Stimulated activated CD4-positive, alpha-beta T cell treated with anti-CD3 and anti-CD28 coated beads, Interleukin-2, amount 100 ng/mL, for 48 hours (primary cell): ENCODE results near the gene KLK13.

Source experiments
- DNase-seq, 2 donors: peaks; one replicate each; pipeline ENCODE4 v3.0.0-alpha.2; 2020

KLK13 gene

DNA sequence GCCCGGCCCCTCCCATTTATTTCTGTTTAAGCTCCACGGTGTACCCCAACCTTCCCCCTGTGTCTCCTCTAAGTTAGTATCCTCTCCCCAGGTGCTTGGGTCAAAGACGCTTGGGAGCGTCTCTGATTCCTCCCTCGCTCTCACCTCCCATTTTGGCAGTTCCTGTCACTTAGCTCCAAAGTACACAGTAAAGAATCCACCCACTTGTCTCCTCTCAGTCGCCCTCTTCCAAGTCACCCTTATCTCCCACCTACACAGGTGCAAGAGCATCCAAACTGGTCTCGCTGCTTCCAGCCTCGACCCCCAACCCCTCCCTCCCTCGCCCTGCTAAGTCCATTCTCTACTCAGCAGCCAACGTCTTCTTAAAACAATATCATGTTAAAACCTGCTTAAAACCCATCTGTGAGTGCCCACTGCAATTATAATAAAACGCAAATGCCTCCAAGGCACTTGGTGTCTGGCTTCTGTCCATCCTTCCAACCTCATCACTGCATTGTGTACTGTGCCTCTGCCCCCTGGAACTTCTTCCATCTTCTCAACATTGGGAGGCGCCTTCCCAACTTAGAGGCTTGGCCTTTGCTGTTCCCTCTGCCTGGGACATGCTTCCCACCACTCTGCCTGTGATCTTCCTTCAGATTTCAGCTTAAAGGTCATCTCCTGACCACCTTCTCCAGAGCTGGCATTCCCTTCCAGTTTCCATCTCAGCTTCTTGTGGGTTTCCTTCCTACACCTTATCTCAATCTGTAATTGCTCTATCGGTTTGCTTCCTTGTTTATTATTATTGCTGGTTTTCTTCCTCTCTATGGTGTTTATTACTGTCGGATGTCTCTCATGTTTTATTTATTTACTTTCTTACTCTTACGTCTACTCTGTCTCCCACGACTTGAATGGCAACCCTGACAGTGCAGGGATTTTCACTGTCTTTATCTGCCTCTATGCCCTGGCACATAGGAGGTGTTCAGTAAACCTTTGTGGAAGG, 27.3 kb upstream of the KLK13 start:
- DNase-seq, result no peak

DNA sequence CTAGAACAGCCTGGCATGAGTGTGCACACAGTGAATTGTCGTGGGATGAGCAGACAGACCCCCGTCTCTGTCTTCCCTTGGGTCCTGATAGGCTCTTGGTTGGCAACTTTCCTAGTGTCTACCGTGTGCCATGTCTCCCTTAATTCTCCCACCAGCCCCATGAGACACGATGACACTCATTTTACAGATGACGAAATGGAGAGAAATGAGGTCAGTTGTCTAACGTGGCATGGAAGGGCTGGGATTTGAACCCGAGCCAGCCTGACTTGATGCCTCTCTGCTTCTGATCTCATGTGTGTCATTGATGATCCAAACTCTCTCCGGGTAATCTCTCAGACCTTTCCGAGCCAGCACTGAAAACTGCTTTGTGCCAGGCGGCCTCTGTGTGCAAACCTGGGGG, 26.2 kb upstream of the KLK13 start:
- DNase-seq, result no peak

DNA sequence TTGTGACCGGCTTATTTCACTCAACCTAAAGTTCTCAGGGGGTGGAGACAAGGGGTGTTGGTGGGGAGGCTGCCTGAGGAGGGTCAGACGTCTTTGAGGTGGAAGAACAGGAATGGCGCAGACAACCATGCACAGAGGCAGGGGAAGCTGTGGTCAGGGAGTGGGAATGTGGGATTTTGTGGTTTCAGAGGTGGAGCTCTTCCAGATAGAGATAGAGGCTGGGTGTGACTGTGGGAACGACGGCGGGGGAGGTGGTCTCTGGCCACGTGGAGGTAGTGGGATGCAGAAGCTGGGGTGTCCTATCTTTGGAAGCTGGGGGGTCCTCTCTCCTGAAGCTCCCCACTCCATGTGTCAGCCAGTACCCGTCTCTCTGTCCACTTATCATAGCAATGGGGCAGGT, 25.6 kb upstream of the KLK13 start:
- DNase-seq, result no peak

DNA sequence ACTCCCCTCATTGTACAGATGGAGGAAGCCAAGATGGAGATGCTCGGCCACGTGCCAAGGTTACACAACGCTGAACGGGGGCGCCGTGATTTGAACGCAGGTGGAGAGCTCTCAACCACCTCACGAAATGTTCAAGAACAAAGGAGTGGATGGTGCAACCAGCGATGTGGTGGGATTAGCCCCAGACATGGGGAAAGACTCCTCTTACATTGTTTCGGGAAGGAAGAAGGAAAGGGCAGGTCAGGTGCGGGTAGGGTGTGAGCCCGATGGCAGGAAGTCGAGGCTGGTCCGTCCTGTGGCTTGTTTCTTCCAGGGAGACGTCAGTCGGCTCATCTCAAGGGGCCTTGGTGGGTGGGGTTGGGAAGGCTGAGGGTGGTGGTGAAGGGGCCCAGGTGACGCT, 24.9 kb upstream of the KLK13 start:
- no peak for DNase-seq

DNA sequence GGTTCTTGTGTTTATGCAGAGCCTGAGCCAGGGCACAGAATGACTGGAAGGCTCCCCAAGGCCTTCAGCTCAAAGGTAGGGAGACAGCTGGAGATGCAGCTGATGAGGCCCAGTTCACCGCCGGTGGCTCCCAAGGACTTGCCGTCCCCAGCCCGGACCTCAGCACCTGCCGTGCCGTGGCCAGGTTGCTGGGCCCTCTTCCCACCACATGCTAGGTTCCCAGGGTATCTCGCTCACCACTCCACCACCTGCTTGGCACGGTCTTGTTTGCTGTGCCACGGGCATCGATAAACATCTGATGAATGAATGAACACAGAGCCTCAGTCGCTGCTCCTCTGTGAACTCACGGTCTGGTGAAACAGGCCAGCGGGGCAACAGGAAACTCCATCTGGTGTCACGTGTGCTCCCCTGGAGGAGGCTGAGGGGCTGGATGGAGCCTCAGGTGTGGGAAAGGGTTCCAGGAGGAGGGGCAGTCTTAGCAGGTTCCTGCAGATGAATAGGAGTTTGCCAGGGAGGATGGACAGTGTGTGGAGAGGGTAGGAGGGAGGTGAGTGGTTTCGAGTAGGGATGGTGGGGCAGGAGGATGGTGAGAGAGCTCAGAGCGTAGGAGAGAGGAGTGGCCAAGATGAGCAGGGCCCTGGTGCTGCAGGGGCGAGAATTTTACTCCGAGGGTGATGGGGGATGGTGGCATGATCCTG, 21.4 kb upstream of the KLK13 start:
- no peak for DNase-seq

DNA sequence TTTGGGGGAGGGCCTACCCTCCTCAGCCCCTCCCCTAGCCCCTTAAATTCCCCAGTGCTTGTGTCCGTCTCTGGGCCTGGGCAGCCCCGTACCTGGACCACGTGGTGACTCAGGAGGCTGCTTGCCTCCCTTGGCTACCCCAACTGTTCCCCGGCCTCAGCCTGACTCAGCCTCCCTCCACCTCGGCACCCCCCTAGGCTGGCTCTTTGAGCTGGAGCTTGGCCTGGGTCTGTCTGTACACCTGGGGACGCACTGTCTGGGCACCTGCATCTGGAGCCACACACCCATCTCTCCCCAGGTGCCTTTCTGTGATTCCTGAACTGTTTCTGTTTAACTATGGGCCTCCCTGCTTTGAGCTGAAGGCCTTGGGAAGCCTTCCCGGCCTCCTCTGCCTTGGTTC, 19.6 kb upstream of the KLK13 start:
- no peak for DNase-seq

DNA sequence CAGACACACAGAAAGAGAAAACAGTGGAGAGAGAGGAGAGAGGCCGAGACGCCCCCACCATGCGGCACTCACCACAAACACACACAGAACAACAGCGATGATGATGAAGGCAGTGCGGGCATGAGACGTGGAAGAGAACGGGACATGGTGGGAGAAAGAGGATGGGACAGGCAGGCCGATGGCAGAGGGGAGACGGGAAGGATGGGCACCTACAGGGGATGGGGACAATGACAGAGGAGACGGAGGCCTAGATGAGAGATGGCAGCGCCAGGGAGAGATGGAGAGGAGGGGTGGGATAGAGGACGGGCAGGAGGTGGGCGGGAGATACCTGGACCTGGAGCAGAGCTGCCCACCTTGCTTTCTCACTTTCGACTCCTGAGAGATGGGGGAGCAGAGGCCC, 18.9 kb upstream of the KLK13 start:
- no peak for DNase-seq

DNA sequence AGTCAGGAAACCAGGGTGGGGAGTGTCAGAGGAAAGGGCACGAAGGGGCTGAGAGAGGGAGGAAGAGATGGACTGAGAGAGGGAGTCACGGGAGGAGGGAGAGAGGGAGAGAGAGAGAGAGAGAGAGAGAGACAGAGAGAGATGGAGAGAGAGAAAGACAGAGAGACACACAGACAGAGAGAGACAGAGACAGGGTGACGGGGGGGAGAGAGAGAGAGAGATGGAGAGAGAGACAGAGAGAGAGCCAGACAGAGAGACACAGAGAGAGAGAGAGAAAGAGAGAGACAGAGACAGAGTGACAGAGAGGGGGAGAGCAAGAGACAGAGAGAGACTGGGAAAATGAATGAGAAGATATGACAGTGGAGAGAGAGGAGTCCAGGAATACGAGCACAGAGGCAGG, 18.3 kb upstream of the KLK13 start:
- DNase-seq, result no peak

DNA sequence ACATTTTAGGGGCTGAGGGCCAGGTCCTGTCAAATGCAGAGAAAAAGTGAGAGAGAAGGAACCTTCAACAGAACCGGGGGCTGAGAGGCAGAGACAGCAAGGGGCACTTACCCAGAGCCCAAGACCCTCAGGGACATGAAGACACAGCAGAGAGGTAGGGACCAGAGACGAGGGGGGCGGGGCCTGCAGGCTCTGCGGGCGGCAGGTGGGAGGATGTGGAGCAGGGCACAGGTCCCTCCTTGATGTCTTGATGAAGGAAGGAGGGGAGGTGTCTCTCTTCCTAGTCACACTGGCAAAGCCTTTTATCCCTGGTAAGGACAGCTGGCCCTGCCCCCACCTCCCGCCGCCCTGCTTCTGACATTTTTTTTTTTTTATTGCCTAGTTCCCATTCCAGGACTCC, 17.7 kb upstream of the KLK13 start, which contains the start of gene KLK14:
KLK14 (minus strand) TSS at position 277 of the 400 bp plus-strand sequence; CDS start at position 4, 273 bp downstream.
- DNase-seq, result no peak

DNA sequence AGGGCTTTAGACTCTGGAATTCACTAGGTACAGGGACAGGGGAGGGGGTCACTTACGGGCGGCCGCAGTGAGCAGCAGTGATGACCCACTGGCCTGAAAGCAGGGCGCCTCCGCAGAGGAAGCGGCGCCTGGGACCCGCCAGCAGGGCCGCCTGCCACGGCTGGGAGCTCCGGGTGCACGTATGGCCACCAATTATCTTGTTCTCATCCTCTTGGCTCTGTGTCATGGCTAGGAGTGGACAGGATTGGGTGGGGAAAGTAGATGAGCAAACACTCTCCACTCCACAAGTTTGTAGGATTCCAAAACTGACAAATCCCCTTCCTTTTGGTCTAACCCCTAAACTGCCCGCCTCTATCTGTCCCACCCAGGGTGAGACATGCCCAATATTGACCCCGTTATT, 16.6 kb upstream of the KLK13 start:
- DNase-seq, result no peak

DNA sequence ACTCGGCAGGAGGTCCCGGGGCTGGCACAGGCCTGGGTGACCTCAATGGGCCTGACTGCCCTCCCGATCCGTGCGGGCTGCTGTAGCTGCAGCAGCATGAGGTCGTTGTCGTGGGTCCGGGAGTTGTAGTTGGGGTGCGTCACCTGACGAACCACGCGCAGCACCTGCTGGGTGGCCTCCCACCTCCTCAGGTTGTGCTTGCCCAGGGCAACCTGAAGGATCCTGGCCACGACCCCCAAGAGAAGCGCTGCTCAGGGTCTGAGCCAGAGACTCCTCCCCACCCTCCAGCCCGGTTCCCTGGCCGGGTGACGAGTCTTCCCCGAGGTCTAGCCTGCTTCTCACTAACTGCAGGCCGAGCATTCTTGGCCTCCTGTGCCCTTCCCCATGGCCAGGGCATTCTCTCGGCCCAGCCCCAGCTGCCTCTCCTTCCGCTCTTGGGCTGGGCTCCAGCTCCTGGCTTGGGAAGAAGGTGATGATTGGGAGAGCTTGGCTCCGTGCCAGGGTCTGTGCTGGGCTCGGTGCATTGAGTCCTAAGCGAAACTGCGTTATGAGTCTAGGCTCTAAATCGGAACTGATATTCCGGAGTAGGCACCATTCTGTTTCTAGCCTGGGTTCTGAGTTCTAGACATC, 14.7 kb upstream of the KLK13 start:
- DNase-seq, result no peak

DNA sequence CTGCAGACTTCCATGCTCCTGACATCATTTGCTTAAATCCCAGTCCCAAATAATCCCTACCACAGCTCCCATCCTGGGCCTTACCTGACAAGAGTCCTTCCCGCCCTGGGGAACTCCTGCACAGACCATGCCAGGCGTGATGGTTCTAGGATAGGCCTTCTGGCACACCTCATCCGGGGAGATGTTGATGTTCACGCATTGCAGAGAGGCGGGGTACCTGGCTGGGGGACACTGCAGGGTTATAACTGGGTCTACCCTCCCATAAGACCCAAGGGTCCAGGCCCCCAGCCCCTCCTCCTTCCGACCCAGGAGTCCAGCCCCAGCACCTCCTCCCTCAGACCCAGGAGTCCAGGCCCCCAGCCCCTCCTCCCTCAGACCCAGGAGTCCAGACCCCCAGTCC, 13.8 kb upstream of the KLK13 start:
- DNase-seq, result no peak

DNA sequence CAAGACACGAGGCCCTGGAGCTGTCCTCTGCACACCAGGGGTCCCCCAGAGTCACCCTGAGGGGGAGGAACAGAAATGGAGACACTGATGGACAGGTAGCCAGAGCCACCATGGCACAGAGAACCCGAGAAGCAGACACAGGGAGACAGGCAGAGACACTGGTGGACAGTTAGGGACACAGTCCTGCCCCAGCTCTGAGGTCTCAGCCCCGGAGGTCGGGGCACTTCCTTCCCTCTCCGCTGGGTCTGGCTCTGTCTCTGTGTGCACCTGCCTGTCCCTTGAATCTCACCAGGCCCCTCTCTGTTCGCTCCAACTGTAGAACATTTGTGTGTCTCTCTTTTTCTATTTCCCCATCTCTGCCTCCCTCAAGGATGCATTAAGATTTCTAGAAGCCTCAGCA, 13.2 kb upstream of the KLK13 start:
- DNase-seq, result no peak

DNA sequence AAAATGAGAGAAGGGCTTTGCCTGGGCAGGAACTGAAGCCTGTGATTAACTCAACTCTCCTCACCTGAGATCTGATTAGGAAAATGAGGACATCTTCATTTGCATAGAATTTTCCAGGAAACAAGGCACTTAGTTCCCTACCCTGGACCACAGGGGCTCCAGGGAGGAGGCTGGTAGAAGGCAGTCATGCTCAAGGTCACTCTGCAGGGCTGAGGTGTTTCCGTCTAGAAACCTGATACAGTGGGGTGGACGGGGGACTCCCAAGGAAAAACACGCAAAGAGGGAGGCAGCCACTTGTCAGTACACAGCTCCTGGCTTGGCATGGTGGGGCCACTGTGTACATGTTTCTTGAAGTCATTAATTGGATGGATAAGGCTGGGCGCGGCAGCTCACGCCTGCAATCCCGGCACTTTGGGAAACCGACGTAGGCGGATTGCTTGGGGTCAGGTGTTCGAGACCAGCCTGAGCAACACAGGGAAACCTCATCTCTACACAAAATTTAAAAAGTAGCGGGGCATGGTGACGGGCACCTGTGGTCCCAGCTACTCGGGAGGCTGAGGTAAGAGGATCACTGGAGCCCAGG, 11.8 kb upstream of the KLK13 start:
- no peak for DNase-seq

DNA sequence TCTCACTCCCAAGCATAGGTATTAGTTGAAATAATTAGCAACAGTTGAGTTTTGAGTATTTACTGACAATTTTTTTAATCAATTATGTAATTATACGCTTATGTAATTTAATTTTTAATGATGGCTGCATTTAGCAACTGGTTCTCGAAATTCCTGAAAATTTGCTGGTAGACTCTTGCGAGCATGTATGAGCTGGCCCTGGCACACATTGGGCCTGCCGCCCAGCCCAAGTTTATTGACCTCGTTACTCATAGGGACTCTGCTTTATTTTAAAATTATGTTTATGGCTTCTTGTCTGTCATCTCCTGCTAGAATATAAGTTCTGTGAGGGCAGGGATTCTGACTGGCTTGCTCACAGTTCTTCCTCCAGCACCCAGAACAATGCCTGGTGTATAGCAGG, 11.1 kb upstream of the KLK13 start:
- no peak for DNase-seq

DNA sequence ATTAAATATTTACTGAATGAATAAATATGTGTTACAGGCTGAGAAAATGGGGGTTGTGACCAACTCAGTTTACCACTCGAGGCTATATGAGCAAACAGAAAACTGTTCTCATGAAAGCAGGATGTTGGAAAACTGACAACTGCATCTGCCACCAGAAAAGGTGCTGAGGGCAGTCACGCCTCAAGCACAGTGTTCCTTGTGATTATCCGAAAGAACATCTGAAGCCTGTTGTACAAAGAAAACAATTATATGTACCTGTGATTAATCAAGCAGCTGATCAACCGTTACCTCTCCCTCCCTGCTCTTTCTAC, 6.2 kb upstream of the KLK13 start:
- no peak for DNase-seq

DNA sequence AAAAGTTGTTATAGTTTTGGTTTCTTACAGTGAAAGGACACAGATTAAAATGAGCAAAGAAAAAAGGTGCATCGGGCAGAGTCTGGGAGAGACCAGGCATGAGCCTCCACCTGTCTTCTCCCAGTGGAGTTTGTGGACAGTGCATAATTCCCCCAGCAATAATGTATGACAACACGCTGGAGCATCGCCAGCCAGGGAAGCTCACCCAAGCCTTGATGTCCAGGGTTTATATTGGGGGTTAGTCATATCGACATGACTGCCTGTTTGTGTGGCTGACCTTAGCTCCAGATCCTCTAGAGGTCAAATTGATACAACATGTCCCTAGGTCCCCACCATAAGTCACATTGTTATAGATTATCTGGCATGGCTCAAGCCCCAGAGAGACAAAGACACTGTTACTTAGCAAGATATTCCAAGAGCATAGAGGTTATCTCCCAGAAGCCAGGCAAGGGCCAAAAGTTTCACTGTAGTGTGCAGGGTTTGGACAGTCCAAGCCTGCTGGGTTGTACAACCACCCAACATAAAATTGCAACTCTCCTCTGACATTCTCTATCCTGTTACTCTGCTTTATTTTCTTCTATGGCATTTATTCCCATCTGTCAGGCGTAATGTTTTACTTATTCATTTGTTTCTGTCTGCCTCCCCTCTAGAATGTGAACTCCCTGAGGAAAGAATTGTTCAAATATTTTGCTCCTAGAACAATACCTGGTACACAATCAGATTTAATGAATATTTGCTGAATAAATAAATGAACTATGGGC, 5.6 kb upstream of the KLK13 start:
- no peak for DNase-seq

DNA sequence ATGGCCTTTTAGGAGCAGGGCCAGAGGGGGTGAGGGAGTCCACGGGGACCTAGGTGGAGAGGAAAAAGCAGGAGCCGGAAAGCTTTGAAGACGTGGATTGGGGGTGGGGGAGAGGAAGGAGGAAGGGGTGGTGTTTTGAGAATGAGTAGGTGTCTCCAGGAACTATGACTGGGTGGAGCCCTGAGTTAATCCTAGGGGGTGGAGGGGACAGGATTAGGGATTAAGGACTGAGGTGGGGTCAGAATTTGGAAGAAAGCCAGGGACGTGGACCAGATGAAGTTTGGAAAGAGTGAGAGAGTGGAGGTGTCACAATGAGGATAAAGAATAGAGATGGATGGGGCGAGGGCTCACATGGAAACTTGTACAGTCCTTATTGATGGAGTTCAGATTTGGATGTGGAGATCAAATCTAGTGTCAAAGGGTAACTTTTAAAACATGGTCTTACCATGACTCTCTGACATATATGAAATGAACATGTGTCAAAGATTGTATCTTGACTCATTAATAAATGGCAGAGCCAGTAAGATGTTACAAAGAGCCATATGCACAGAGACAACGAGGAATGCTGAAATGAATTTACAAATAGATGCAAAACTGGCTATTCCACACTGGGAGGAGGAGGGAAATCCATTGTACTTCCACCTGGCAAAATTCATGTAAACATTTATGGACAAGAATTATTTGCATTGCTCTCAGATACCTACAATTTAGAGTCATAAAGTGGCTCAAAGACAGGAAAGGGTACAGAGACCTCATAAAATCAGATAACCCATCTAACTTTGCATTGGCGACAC, 1.7 kb upstream of the KLK13 start:
- no peak for DNase-seq

DNA sequence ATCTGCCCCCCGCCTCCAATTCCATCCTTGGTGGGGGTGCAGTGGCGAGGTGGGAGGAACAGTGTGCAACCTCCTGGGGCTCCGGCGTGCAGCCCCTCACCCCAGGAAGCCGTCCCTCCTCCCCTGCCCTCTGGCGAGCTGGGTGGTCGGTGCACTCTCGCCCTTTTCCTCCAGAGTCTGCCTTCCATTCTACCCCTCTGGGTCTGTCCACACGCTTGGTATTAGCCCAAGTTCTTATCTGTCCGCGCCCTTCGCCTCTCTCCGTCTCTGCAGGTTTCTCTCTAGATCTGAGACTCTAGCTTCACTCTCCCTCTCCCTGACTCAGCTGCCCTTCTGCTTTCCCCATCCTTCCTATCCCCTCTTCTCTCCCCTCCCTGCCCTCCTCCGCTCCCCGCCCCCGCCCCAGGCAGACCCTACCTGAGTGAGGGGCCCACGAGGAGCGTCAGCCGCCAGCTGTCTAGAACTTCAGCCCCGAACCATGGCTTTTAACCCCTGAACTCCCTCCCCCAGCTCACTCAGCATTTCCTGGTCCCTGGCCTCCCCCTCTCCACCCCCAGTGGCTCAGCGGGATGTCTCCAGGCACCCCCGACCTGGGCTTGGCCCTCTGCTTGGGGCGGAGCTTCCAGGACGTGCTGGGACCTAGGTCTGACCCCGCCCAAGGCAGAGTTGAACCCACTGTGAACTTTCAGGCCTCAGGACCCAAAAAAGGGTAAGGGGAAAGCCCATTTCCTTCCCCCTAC, 499 bp upstream of the KLK13 start:
- no peak for DNase-seq

DNA sequence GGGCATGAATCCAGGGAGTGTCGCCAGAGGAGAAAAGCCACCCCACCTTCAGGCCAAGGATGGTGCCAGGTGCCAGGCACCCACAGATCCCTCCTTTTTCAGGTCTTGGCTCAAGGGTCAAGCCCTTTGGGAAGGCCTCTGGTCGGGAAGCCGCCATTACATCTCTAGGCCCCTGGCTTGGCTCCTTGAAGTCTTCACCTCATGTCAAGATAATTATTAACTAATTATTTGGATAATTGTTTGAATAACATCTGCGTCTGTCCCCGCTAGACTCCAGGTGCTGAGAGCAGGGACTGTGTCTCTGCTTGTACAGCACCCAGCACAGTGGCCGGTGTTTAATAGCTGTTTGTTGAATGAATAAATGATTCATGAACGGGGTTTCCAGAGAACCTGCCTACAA, 1.2 kb downstream of the KLK13 start:
- DNase-seq, result no peak

DNA sequence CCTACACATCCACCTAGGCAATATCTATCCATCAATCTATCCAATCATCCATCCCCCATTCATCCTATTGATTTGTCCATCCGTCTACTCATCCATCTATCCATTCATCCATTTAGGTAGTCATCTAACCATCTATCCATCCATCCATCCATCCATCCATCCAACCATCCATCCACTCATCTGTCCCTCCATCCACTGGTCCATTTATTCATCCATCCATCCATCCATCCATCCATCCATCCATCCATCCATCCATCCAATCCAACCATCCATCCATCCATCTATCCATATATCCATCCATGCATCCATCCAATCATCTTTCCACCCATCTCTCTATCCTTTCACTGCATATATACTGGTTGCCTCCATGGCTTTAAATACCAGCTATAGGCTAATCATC, 3.9 kb downstream of the KLK13 start:
- DNase-seq, result no peak
